Suprapubic skin (tissue), 4 donors: Measurements from ENCODE around the gene GBP6.

ENCODE experiments used
- CTCF ChIP-seq, 2 donors: fragments of 200-600 bp in 1 of 2; fragments of 450-650 bp in 1 of 2; sonication (generic) in 1 of 2; IDR thresholded peaks; one replicate each; pipeline ENCODE4 v1.5.1; 2016 to 2019; ENCODE audit warnings: antibody characterized with exemption in 2 of 2, mild to moderate bottlenecking in 1 of 2, moderate library complexity in 1 of 2
- EP300 ChIP-seq: sonication (generic); formaldehyde crosslinking; IDR thresholded peaks from one replicate; pipeline ENCODE4 v1.6.1; 2017; ENCODE audit warnings: antibody characterized with exemption
- POLR2AphosphoS5 ChIP-seq, 3 donors: sonication (generic); formaldehyde crosslinking; IDR thresholded peaks; one replicate each; pipeline ENCODE4 v1.6.1; 2017; ENCODE audit warnings: antibody characterized with exemption in 3 of 3

- TF ChIP-seq CTCF (IDR thresholded peaks at IDR 0.05), result no peak
- TF ChIP-seq EP300, result no peak
- no peak for TF ChIP-seq POLR2AphosphoS5 (IDR thresholded peaks at IDR 0.05)
These were observed 7.0 kb upstream of the GBP6 start for GRCh38 chr1:89356658-89357400.
